GM21381 (cell line): ENCODE data around the gene CSF3.
A peak's percentile ranks its signal among the peaks of the same experiment; 100 is the strongest.

Source experiments
- ATAC-seq: cut with Tn5 transposase; IDR thresholded peaks from one replicate; pipeline ENCODE4 v1.9.1; 2021; ENCODE audit warnings: mild to moderate bottlenecking, moderate library complexity; ENCODE audit not compliant: unreplicated experiment

CSF3 gene

GRCh38 chr17:40059729-40060475, 44.7 kb downstream of the CSF3 start:
- ATAC-seq = no peak

GRCh38 chr17:40060887-40061608, 45.8 kb downstream of the CSF3 start:
- no peak for ATAC-seq

GRCh38 chr17:40061609-40062038, 46.4 kb downstream of the CSF3 start:
- no peak for ATAC-seq

GRCh38 chr17:40062329-40063186, 47.3 kb downstream of the CSF3 start, which contains the start of gene THRA:
THRA (plus strand) TSS chr17:40062965; CDS start chr17:40074489, 11,524 bp downstream.
- ATAC-seq = peak; percentile 68

- ATAC-seq = no peak
Observed at GRCh38 chr17:40063187-40063771, 48.0 kb downstream of the CSF3 start.

GRCh38 chr17:40063901-40064531, 48.8 kb downstream of the CSF3 start:
- no peak for ATAC-seq

- ATAC-seq = no peak
Observed at GRCh38 chr17:40064971-40065768, 49.9 kb downstream of the CSF3 start.

GRCh38 chr17:40065769-40066510, 50.7 kb downstream of the CSF3 start:
- ATAC-seq = no peak
